ENCODE measurements around the gene SLC39A2.
"Not testable (repeated sequence)": the region's sequence is repeated elsewhere in the genome, so short reads cannot be mapped to it uniquely, and the experiment has no call there.

The SLC39A2 gene

GRCh38 chr14:21025371-21026273 lies 26.5 kb downstream of the SLC39A2 start:
- no peak for DNase-seq (ENCODE audit: low read depth in 2 of 2)

- no peak for DNase-seq (ENCODE audit: low read depth in 2 of 2)
Observed at GRCh38 chr14:21026274-21026987, 27.3 kb downstream of the SLC39A2 start.

GRCh38 chr14:21026988-21027315 lies 27.9 kb downstream of the SLC39A2 start:
- no peak for DNase-seq (ENCODE audit: low read depth in 2 of 2)

GRCh38 chr14:21029917-21030316 lies 30.8 kb downstream of the SLC39A2 start, which contains the start of gene TPPP2:
TSS of gene TPPP2 (plus strand) at chr14:21030217. CDS start at chr14:21030582, 365 bp downstream.
- DNase-seq (ENCODE audit: low read depth in 2 of 2): no peak

GRCh38 chr14:21030531-21030930 lies 31.4 kb downstream of the SLC39A2 start:
- DNase-seq (ENCODE audit: low read depth in 2 of 2): no peak

GRCh38 chr14:21032326-21033132 lies 33.4 kb downstream of the SLC39A2 start:
- no peak for DNase-seq (ENCODE audit: low read depth in 2 of 2)

- DNase-seq (ENCODE audit: low read depth in 2 of 2): no peak
Observed at GRCh38 chr14:21033133-21033698, 34.1 kb downstream of the SLC39A2 start.

GRCh38 chr14:21034707-21035106 lies 35.6 kb downstream of the SLC39A2 start, which contains the start of gene RNASE13:
TSS of gene RNASE13 (minus strand) at chr14:21034807. CDS start at chr14:21034288, 519 bp downstream.
- no peak for DNase-seq (ENCODE audit: low read depth in 2 of 2)

- no peak for DNase-seq (ENCODE audit: low read depth in 2 of 2)
Observed at GRCh38 chr14:21036751-21037150, 37.7 kb downstream of the SLC39A2 start.

- DNase-seq (ENCODE audit: low read depth in 2 of 2): no peak
Observed at GRCh38 chr14:21037156-21037555, 38.1 kb downstream of the SLC39A2 start.

GRCh38 chr14:21038441-21039422 lies 39.6 kb downstream of the SLC39A2 start:
- no peak for DNase-seq (ENCODE audit: low read depth in 2 of 2)

- DNase-seq (ENCODE audit: low read depth in 2 of 2): no peak
Observed at GRCh38 chr14:21039585-21040369, 40.7 kb downstream of the SLC39A2 start.

- DNase-seq (ENCODE audit: low read depth in 2 of 2): no peak
Observed at GRCh38 chr14:21040370-21040925, 41.4 kb downstream of the SLC39A2 start.

- DNase-seq (ENCODE audit: low read depth in 2 of 2): not testable (repeated sequence)
Observed at GRCh38 chr14:21040941-21041340, 41.8 kb downstream of the SLC39A2 start.

GRCh38 chr14:21041676-21042433 lies 42.8 kb downstream of the SLC39A2 start, which contains the start of gene RNASE7:
TSS of gene RNASE7 (plus strand) at chr14:21042362. CDS start at chr14:21042993, 631 bp downstream.
- DNase-seq (ENCODE audit: low read depth in 2 of 2): no peak

GRCh38 chr14:21042918-21043317 lies 43.8 kb downstream of the SLC39A2 start:
- DNase-seq (ENCODE audit: low read depth in 2 of 2): no peak

GRCh38 chr14:21043387-21043973 lies 44.4 kb downstream of the SLC39A2 start:
- DNase-seq (ENCODE audit: low read depth in 2 of 2): no peak
